CD8-positive, alpha-beta memory T cell (primary cell): ENCODE measurements around the gene NEK11. TPM values are rescaled to one million over a fixed set of nuclear protein-coding genes. Genes with fewer than 3 reads are reported as not detected.
"Not testable (repeated sequence)": the region's sequence is repeated elsewhere in the genome, so short reads cannot be mapped to it uniquely, and the experiment has no call there.

Experiments
- CTCF ChIA-PET: fragments of 350-600 bp; sonication (Branson Sonifier 250); formaldehyde crosslinking; loops from one replicate; lab custom pipeline; 2021; ENCODE audit warnings: antibody characterized with exemption; lab: Charles Lee
- POLR2A ChIA-PET: fragments of 350-600 bp; sonication (Branson Sonifier 250); formaldehyde crosslinking; loops from one replicate; lab custom pipeline; 2021; ENCODE audit warnings: antibody characterized with exemption; lab: Charles Lee
- DNase-seq, 5 donors: peaks; one replicate each; pipeline versions ENCODE4 v3.0.0 to v3.0.0-alpha.2; 2020 to 2022; ENCODE audit warnings: mixed read lengths in 1 of 5
- H3K27ac ChIP-seq: one replicate; pipeline ENCODE4 v1.7.0; 2013; ENCODE audit warnings: low read depth, mild to moderate bottlenecking, low read length, moderate library complexity
- H3K27me3 ChIP-seq: 2 replicates; pipeline ENCODE4 v1.7.0; 2013; ENCODE audit warnings: low read length, mild to moderate bottlenecking; ENCODE audit not compliant: insufficient read depth, poor library complexity, severe bottlenecking
- H3K36me3 ChIP-seq: 2 replicates; pipeline ENCODE4 v1.7.0; 2013; ENCODE audit warnings: mild to moderate bottlenecking, low read length, moderate library complexity; ENCODE audit not compliant: insufficient read depth
- H3K4me1 ChIP-seq: 2 replicates; pipeline ENCODE4 v1.7.0; 2013; ENCODE audit warnings: mild to moderate bottlenecking, low read length, moderate library complexity; ENCODE audit not compliant: insufficient read depth
- H3K4me3 ChIP-seq: 2 replicates; pipeline ENCODE4 v1.7.0; 2013; ENCODE audit warnings: mild to moderate bottlenecking, low read length
- H3K9me3 ChIP-seq: 2 replicates; pipeline ENCODE4 v1.7.0; 2013; ENCODE audit warnings: mild to moderate bottlenecking, low read length
- H3K27ac Mint-ChIP-seq, 8 donors: one replicate each; pipeline ENCODE4 v1.8.0; 2020 to 2021; ENCODE audit warnings: mixed read lengths in 8 of 8, mild to moderate bottlenecking in 6 of 8, inconsistent platforms in 3 of 8, moderate library complexity in 3 of 8
- H3K27me3 Mint-ChIP-seq, 2 donors: one replicate each; pipeline ENCODE4 v1.8.0; 2020 to 2021; ENCODE audit warnings: mixed read lengths in 2 of 2, mild to moderate bottlenecking in 1 of 2, moderate library complexity in 1 of 2
- H3K36me3 Mint-ChIP-seq, 3 donors: one replicate each; pipeline ENCODE4 v1.8.0; 2020 to 2021; ENCODE audit warnings: mixed read lengths in 3 of 3, inconsistent platforms in 1 of 3, mild to moderate bottlenecking in 1 of 3
- H3K4me1 Mint-ChIP-seq, 3 donors: one replicate each; pipeline ENCODE4 v1.8.0; 2020 to 2021; ENCODE audit warnings: mixed read lengths in 3 of 3, inconsistent platforms in 1 of 3, mild to moderate bottlenecking in 1 of 3
- H3K4me3 Mint-ChIP-seq, 7 donors: one replicate each; pipeline ENCODE4 v1.8.0; 2020 to 2021; ENCODE audit warnings: mixed read lengths in 7 of 7, mild to moderate bottlenecking in 6 of 7, moderate library complexity in 4 of 7, inconsistent platforms in 2 of 7
- H3K9me3 Mint-ChIP-seq, 5 donors: one replicate each; pipeline ENCODE4 v1.8.0; 2020 to 2022; ENCODE audit warnings: mixed read lengths in 5 of 5, mild to moderate bottlenecking in 3 of 5, moderate library complexity in 2 of 5, inconsistent platforms in 1 of 5
- polyA plus RNA-seq: library from polyadenylated mRNA; unstranded; fragments of 300-500 nt; fragmentation: Illumina TruSeq; gene quantifications from one replicate; pipeline ENCODE4 v1.2.3, GENCODE V29; 2021
- total RNA-seq, 2 experiments: library from RNA; stranded (reverse); gene quantifications; one replicate each; pipeline ENCODE4 v1.2.3, GENCODE V29; 2021

Gene NEK11
- total and polyA plus RNA-seq, 3 experiments from 2014 or later, result 1.4 to 2.8 (median 2.4) TPM

GRCh38 chr3:131324923-131325322 is 298.2 kb downstream of the NEK11 start:
- Mint-ChIP-seq H3K9me3 (no peaks in the 10 kb centered on the region), H3K27me3 (peaks cover 6 to 10% of the 10 kb centered on the region in 2 donors), H3K4me1 (no peaks in the 10 kb centered on the region), H3K4me3 (no peak overlapping the region), H3K36me3 (no peaks in the 10 kb centered on the region), H3K27ac (no peak overlapping the region)
- no peaks in the 10 kb centered on the region for H3K36me3 ChIP-seq
- DNase-seq, result no peak
- H3K27me3 ChIP-seq, result no peaks in the 10 kb centered on the region
- no peaks in the 10 kb centered on the region for H3K9me3 ChIP-seq
- no peak overlapping the region for H3K27ac ChIP-seq
- ChIA-PET CTCF (no interaction called here), POLR2A (no interaction called here)
- no peaks in the 10 kb centered on the region for H3K4me1 ChIP-seq
- H3K4me3 ChIP-seq, result no peak overlapping the region

GRCh38 chr3:131326307-131326706 is 299.6 kb downstream of the NEK11 start:
- Mint-ChIP-seq H3K27ac (no peak overlapping the region), H3K4me1 (no peaks in the 10 kb centered on the region), H3K9me3 (no peaks in the 10 kb centered on the region), H3K4me3 (no peak overlapping the region), H3K27me3 (peaks cover 11 to 12% of the 10 kb centered on the region in 2 donors), H3K36me3 (no peaks in the 10 kb centered on the region)
- ChIA-PET POLR2A (no interaction called here), CTCF (no interaction called here)
- no peak overlapping the region for H3K4me3 ChIP-seq
- no peaks in the 10 kb centered on the region for H3K9me3 ChIP-seq
- no peaks in the 10 kb centered on the region for H3K27me3 ChIP-seq
- H3K4me1 ChIP-seq, result no peaks in the 10 kb centered on the region
- no peaks in the 10 kb centered on the region for H3K36me3 ChIP-seq
- no peak for DNase-seq
- H3K27ac ChIP-seq, result no peak overlapping the region

GRCh38 chr3:131328721-131329120 is 302.0 kb downstream of the NEK11 start:
- no peaks in the 10 kb centered on the region for H3K36me3 Mint-ChIP-seq
- no peak for DNase-seq
- CTCF ChIA-PET, result no interaction called here
- peaks cover 0 to 2% (median 0%) of the 10 kb centered on the region in 5 donors for H3K9me3 Mint-ChIP-seq
- no peaks in the 10 kb centered on the region for H3K27me3 ChIP-seq
- peaks cover 11 to 18% of the 10 kb centered on the region in 2 donors for H3K27me3 Mint-ChIP-seq
- no peaks in the 10 kb centered on the region for H3K4me1 ChIP-seq
- no peak overlapping the region for H3K4me3 ChIP-seq
- H3K36me3 ChIP-seq, result no peaks in the 10 kb centered on the region
- no peak overlapping the region for H3K4me3 Mint-ChIP-seq
- H3K27ac ChIP-seq, result no peak overlapping the region
- no peaks in the 10 kb centered on the region for H3K4me1 Mint-ChIP-seq
- no peak overlapping the region for H3K27ac Mint-ChIP-seq
- POLR2A ChIA-PET, result no interaction called here
- no peaks in the 10 kb centered on the region for H3K9me3 ChIP-seq

GRCh38 chr3:131329774-131330173 is 303.1 kb downstream of the NEK11 start:
- H3K4me1 Mint-ChIP-seq, result no peaks in the 10 kb centered on the region
- CTCF ChIA-PET, result no interaction called here
- no peak overlapping the region for H3K4me3 ChIP-seq
- H3K27ac Mint-ChIP-seq, result no peak overlapping the region
- no peaks in the 10 kb centered on the region for H3K36me3 ChIP-seq
- no peak overlapping the region for H3K4me3 Mint-ChIP-seq
- POLR2A ChIA-PET, result no interaction called here
- H3K9me3 Mint-ChIP-seq, result peaks cover 0 to 4% (median 1%) of the 10 kb centered on the region in 5 donors
- DNase-seq, result no peak
- no peaks in the 10 kb centered on the region for H3K9me3 ChIP-seq
- no peak overlapping the region for H3K27ac ChIP-seq
- H3K27me3 ChIP-seq, result no peaks in the 10 kb centered on the region
- peaks cover 11 to 17% of the 10 kb centered on the region in 2 donors for H3K27me3 Mint-ChIP-seq
- H3K4me1 ChIP-seq, result no peaks in the 10 kb centered on the region
- no peaks in the 10 kb centered on the region for H3K36me3 Mint-ChIP-seq

- peaks cover 7 to 11% of the 10 kb centered on the region in 2 donors for H3K27me3 Mint-ChIP-seq
- CTCF ChIA-PET, H3K4me3 ChIP-seq, H3K9me3 Mint-ChIP-seq, H3K4me1 ChIP-seq, H3K27me3 ChIP-seq, H3K27ac Mint-ChIP-seq, POLR2A ChIA-PET, H3K36me3 ChIP-seq, H3K9me3 ChIP-seq, DNase-seq, H3K4me3 Mint-ChIP-seq, H3K4me1 Mint-ChIP-seq, H3K27ac ChIP-seq, H3K36me3 Mint-ChIP-seq: not testable (repeated sequence)
These were observed 304.9 kb downstream of the NEK11 start for GRCh38 chr3:131331456-131332085.

- no peak for DNase-seq
- peaks cover 0 to 2% of the 10 kb centered on the region in 2 donors for H3K27me3 Mint-ChIP-seq
- H3K4me1 ChIP-seq, result no peaks in the 10 kb centered on the region
These were observed 312.4 kb downstream of the NEK11 start for GRCh38 chr3:131338948-131339640.

GRCh38 chr3:131341761-131342160 is 315.1 kb downstream of the NEK11 start:
- ChIA-PET POLR2A (no interaction called here), CTCF (no interaction called here)
- H3K4me1 Mint-ChIP-seq, result no peaks in the 10 kb centered on the region

More at GRCh38 chr3:131338948-131339640, 312.4 kb downstream of the NEK11 start:
- no peak overlapping the region for H3K27ac ChIP-seq
- H3K4me3 ChIP-seq, result no peak overlapping the region
- no peaks in the 10 kb centered on the region for H3K9me3 ChIP-seq
- no peaks in the 10 kb centered on the region for H3K27me3 ChIP-seq
- Mint-ChIP-seq H3K36me3 (peaks cover 0 to 9% (median 2%) of the 10 kb centered on the region in 3 donors), H3K27ac (no peak overlapping the region), H3K4me3 (no peak overlapping the region), H3K4me1 (no peaks in the 10 kb centered on the region), H3K9me3 (peaks cover 3 to 10% (median 5%) of the 10 kb centered on the region in 5 donors)
- ChIA-PET CTCF (no interaction called here), POLR2A (no interaction called here)
- no peaks in the 10 kb centered on the region for H3K36me3 ChIP-seq

GRCh38 chr3:131348911-131349310 is 322.2 kb downstream of the NEK11 start:
- no peaks in the 10 kb centered on the region for H3K4me1 ChIP-seq
- Mint-ChIP-seq H3K9me3 (peaks cover 0 to 7% (median 0%) of the 10 kb centered on the region in 5 donors), H3K27ac (no peak overlapping the region), H3K4me3 (no peak overlapping the region), H3K4me1 (no peaks in the 10 kb centered on the region), H3K36me3 (peaks cover 0 to 8% (median 0%) of the 10 kb centered on the region in 3 donors), H3K27me3 (peaks cover 0 to 2% of the 10 kb centered on the region in 2 donors)
- ChIA-PET CTCF (no interaction called here), POLR2A (no interaction called here)
- H3K4me3 ChIP-seq, result no peak overlapping the region
- H3K27me3 ChIP-seq, result no peaks in the 10 kb centered on the region
- no peaks in the 10 kb centered on the region for H3K36me3 ChIP-seq
- no peaks in the 10 kb centered on the region for H3K9me3 ChIP-seq
- DNase-seq, result no peak
- H3K27ac ChIP-seq, result no peak overlapping the region

More at GRCh38 chr3:131341761-131342160, 315.1 kb downstream of the NEK11 start:
- Mint-ChIP-seq H3K4me3 (no peak overlapping the region), H3K9me3 (peaks cover 2 to 8% (median 5%) of the 10 kb centered on the region in 5 donors), H3K27me3 (peaks cover 0 to 2% of the 10 kb centered on the region in 2 donors), H3K27ac (no peak overlapping the region), H3K36me3 (peaks cover 0 to 15% (median 2%) of the 10 kb centered on the region in 3 donors)
- no peaks in the 10 kb centered on the region for H3K27me3 ChIP-seq
- H3K4me3 ChIP-seq, result no peak overlapping the region
- H3K27ac ChIP-seq, result no peak overlapping the region
- DNase-seq, result no peak
- no peaks in the 10 kb centered on the region for H3K36me3 ChIP-seq
- no peaks in the 10 kb centered on the region for H3K9me3 ChIP-seq
- H3K4me1 ChIP-seq, result no peaks in the 10 kb centered on the region
